GM19438 (cell line): ENCODE measurements around the gene ATP6V0C.

ENCODE experiments used
- ATAC-seq: cut with Tn5 transposase; IDR thresholded peaks from one replicate; pipeline ENCODE4 v1.9.1; 2021; ENCODE audit warnings: low read depth; ENCODE audit not compliant: unreplicated experiment

Gene ATP6V0C

DNA sequence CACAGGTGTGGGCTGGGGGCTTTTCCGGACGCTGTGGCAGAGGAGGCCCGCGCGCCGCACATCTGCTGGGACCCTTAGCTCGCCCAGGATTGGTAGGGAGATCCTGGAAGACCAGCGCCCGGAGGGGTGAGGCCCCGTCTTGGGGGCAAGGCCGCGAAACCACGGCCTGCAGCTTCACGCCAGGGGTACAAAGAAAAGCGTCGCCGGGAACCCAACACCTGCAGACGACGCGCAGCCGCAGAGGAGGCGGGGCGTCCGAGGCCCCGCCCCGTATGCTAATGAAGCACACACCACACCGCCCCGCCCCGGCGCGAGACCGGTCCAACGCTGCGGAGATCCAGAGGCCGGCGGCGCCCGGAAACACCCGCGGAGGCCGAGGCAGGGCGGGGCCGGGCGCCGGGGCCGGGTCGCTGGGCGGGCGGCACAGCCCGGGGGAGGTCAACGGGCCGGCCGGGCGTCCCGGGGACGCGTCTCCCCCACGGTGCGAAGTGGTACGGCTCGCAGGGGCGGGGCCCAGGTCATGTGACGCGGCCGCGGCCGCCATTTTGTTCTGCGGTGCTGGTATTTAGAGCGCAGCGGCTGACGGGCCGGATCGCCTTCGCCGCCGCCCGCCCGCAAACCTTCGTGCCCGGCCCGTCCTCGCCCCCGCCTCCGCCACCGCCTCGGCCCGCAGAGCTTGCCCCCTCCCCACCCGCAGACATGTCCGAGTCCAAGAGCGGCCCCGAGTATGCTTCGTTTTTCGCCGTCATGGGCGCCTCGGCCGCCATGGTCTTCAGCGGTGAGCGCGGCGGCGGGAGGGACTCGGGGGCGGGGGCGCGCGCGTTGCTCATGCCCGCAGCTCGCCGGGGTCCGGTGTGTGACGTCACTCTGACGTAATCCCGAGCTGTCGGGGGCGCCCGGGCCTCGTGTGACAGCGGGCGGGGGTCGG lies at the start of gene ATP6V0C:
Gene ATP6V0C, plus strand, starts transcription at position 548 of the 928 bp plus-strand sequence. Its CDS starts 152 bp downstream, at position 700.
- peak; percentile 56 for ATAC-seq

- no peak for ATAC-seq
Measured at GRCh38 chr16:2464333-2464732, 49.4 kb upstream of the ATP6V0C start.

DNA sequence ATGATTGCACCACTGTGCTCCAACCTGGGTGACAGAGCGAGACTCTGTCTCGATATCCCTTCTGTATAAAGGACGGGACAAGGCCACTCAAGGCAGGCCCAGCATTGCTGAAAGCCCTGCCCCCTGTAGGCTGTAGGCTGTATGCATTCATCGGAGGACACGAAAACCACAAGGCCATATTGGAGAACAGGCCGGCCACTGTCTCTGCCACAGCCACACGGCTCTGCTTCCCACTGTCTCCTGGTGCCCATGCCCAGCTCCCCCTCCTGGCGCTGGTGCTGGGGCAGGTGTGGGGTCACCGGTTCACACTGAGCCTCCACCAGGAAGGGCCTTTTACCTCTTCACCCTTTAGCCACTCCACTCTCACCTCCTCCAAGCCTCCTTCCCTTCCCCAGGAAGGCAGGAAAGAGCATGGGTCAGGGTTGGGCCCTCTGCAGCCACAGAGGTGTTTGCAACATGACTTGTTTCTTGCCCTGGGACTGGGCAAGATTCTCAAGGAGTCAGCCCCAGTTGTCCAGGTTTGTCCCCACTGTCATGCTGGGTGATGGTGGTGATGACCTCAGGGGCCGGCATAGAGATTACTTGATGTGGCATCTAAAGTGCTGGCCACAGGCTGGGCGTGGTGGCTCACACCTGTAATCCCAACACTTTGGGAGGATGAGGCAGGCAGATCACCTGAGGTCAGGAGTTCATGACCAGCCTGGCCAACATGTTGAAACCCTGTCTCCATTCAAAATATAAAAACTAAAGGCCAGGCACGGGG lies 47.9 kb upstream of the ATP6V0C start:
- no peak for ATAC-seq

DNA sequence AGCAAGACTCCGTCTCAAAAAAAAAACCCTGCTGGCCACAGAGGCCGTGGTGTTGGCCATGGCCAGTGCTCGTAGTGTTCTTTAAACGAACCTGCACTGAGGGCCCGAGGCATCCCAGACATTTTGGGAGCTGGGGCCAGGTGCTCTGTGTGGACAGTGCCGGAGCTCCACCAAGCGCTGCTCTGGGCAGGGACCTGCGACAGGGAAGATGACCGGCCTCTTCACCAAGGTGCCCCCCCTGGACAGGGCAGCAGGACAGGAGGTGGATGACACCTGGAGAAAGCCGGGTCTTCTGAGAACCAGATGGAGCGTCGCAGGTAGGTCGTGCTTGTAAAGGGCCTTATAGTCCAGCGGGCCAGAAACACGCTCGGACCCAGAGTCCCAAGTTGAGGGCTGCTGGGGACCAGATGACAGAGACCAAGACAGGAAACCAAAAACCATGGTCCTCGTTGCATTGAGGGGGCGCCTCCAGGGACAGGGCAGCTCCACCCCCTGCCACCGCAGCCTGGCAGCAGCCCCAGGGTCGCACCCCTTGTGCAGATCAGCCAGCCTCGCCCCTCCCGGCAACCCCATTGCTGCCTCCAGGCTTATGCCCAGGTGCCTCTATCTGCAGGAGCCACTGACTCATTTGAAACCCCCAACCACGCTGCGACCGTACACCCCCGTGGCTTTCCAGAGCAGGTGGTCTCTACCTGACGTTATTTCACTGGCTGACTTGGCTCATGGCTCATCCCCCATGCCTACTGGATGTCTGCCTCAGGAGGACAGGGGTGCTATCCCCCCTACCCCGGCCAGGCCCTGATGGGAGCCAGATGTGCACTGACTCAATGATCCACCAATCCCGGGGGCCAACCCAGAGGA lies 46.9 kb upstream of the ATP6V0C start:
- ATAC-seq: no peak

DNA sequence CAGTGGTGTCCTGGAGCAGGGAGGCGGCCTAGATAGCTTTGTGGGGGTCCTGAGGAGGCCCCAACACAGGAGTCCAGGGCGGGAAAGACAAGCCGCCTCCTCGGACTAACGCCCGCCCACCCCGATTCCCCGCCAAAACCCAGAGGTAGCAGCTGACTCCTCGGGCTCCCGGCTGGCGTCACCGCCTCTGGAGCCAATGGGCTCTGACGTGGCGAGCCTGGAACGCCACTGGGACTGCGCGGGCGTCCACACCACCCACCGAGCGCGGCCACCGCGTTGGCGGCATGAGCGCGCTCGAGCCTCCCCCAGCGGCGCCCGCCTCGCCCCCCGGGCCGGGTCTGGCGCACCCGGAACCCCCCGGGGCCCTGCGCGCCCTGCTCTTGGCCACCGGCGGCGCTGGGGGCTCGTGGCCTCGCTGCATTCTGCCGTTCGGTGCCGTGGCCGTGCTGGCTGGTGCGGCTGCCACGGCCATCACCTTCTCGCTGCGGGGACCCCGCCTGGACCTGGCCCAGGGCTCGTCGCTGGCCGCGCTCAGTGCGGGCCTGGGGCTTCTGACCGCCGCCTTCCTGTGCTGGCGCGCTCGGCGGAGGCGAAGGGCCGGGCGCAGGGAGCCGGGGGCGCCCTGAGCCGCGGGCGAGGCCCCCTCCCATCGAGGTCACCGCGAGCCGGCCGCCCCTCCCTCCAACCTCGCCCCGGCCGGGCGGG lies 46.1 kb upstream of the ATP6V0C start:
- no peak for ATAC-seq

DNA sequence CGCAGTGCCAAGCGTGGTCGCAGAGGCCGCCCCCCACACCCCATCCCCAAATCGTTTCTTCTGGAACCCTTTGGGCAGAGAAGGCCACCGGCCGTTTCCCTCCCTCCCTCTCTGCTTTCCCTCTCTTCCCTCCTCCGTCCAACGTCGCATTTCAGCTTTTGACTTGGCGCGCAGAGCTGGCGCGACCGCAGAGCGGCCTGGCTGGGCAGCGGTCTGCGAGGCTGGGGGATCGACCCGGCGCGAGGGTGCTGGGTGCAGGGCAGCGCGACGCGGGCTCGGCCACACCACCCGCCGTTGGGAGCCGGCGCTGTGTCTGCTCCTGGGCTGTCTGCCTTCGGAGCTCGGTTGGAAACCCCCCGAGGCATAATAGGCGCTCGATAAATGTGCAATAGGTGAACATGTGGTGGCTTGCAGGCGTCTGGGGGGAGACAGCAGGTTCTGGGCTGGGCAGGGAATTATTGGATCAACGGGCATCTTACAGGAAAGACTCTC lies 45.5 kb upstream of the ATP6V0C start:
- no peak for ATAC-seq

- ATAC-seq: no peak
Measured at GRCh38 chr16:2468725-2469398, 44.9 kb upstream of the ATP6V0C start.

DNA sequence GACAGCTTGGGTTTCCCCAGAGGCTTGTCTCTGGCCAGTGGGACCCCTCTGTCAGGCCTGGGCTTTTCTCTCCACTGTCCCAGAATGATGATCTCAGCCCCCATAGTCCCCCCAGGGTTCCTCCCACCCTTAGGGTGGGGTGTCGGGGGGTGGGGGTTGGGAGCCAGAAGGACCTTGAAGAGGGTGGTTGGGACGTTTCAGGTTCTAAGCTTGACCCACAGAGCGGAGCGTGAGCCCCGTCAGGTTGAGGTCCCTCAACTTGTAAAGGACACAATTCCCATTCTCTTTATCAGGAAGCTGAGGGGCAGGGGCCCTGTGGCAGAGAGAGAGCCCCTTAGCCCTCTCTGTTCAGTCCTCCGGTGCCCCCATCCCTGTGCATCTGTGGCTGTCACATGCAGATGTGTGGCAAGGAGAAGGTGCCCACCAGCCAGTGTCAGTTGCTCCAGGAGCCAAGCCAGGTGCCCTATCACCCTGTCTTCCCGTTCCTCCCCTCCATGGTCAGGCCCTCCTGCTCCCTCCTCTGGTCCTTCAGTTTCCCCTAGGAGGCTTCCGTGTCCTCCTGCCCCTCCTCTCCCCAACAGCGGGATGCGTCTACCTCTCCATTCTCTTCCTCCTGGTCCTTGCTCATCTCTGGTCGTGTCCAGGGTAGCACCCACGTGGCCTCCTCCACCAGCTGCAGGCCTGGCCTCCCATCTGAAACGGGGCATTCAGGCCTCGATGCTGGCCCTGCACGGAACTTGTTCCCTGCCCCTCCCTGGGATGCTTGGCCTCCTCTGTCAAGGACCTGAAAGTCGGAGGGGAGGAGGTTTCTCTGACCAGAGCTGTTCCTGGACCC lies 44.1 kb upstream of the ATP6V0C start:
- ATAC-seq: no peak

DNA sequence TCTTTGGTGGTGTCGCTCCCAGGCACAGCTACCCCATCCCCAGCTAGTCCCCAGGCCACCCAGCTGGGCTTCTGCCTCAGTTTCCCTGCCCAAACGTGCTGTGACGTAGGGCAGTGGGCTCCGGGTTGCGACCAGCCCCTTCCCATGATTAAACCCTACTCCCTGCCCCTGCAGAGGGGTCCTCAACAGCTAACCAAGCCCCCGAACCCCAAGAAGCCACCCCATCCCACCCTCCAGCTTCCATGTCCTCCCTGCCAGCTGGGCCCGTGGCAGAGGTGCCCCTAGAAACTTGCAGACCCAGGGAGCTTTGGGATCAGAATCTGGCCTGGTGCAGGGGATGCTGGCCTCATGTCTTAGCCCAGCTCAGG lies 43.5 kb upstream of the ATP6V0C start:
- no peak for ATAC-seq

GRCh38 chr16:2470603-2471015 lies 43.1 kb upstream of the ATP6V0C start:
- no peak for ATAC-seq

DNA sequence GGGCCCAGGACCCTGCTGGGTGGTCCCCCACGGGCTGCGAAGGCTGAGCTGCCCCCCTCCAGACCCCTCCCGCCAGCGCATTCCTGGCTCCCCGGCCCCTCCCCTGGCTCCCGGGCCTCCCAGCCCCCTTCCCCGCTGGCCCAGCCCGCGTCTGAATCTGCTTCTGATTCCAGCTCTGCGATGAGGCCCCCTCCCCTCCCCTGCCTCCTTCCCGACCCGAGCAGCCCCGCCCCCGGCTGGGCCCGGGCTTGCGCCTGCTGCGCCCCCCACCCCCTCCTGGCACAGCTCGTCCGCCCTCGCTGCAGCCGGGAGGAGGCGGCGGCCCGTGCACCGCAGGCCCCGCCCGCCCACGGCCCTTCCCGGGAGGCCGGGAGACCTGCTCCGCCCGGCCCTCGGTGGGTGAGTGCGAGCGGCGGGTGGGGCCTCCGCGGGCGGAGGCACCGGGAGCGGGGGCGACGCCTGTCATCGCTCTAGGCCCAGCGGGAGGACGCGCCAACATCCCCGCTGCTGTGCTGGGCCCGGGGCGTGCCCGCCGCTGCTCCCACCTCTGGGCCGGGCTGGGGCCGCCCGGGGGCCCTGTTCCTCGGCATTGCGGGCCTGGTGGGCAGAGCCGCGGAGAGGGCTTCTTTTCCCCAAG lies 42.6 kb upstream of the ATP6V0C start, which contains the start of gene NTN3:
Gene NTN3, plus strand, starts transcription at position 282 of the 637 bp plus-strand sequence. CDS start 405 bp downstream, outside the sequence.
- ATAC-seq: no peak

GRCh38 chr16:2471653-2472487 lies 41.9 kb upstream of the ATP6V0C start:
- ATAC-seq: no peak

DNA sequence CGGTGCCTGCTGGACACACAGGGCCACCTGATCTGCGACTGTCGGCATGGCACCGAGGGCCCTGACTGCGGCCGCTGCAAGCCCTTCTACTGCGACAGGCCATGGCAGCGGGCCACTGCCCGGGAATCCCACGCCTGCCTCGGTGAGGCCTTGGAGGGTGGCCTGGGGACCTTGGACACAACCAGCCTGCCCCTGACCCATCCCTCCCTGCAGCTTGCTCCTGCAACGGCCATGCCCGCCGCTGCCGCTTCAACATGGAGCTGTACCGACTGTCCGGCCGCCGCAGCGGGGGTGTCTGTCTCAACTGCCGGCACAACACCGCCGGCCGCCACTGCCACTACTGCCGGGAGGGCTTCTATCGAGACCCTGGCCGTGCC lies 41.3 kb upstream of the ATP6V0C start:
- no peak for ATAC-seq

- no peak for ATAC-seq
Measured at GRCh38 chr16:2472885-2473445, 40.8 kb upstream of the ATP6V0C start.

DNA sequence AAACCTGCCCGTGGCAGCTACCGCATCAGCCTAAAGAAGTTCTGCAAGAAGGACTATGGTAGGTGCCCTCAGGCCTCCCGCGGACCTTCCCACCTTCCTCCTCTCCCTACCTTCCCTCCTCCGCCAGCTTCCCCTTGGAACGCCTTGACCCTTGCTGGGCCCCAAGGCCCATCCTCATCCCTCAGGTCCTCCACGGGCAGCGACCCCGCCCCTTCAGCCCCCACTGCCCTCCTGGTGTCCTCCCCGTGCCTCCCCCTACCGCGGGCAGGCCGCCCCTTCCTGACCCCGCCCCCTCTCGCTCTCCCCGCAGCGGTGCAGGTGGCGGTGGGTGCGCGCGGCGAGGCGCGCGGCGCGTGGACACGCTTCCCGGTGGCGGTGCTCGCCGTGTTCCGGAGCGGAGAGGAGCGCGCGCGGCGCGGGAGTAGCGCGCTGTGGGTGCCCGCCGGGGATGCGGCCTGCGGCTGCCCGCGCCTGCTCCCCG lies 40.3 kb upstream of the ATP6V0C start:
- no peak for ATAC-seq

GRCh38 chr16:2473999-2474876 lies 39.5 kb upstream of the ATP6V0C start:
- no peak for ATAC-seq
